SK-N-SH (cell line): ENCODE data around the gene IFT74. TPM values are rescaled to one million over a fixed set of nuclear protein-coding genes. Genes with fewer than 3 reads are reported as not detected.

ENCODE experiments used
- CTCF ChIA-PET: fragments of 300-600, 350-600 bp; formaldehyde crosslinking; extraction: SDS; loops from one replicate; lab custom pipeline; 2021; lab: Yijun Ruan, JAX
- POLR2A ChIA-PET: fragments of 350-600 bp; sonication (Branson Sonifier 250); formaldehyde crosslinking; extraction: SDS; loops from one replicate; lab custom pipeline; 2020; ENCODE audit warnings: antibody characterized with exemption, inconsistent platforms; lab: Yijun Ruan, JAX
- DNase-seq: peaks from one replicate; pipeline ENCODE4 v3.0.0; 2012
- H2AFZ ChIP-seq: fragments of 200-600 bp; sonication (generic); 2 replicates; pipeline ENCODE4 v1.8.1; 2016; ENCODE audit warnings: antibody characterized with exemption, mild to moderate bottlenecking, low read depth
- H3F3A ChIP-seq: fragments of 200-600 bp; sonication (generic); replicated peaks from 2 replicates; pipeline ENCODE3; 2016; ENCODE audit warnings: antibody characterized with exemption, mild to moderate bottlenecking; ENCODE audit not compliant: insufficient read depth
- H3K27ac ChIP-seq, 2 experiments: fragments of 200-500 bp in 1 of 2; fragments of 200-600 bp in 1 of 2; sonication (Bioruptor generic) in 1 of 2; sonication (generic), shearing (Covaris generic) in 1 of 2; 2 replicates each; pipeline versions ENCODE4 v1.5.1 to v1.6.1; 2014 to 2016; ENCODE audit warnings: low read depth in 2 of 2, inconsistent platforms in 1 of 2, low read length in 1 of 2, mild to moderate bottlenecking in 1 of 2, mixed read lengths in 1 of 2
- H3K27me3 ChIP-seq: fragments of 200-600 bp; sonication (generic), shearing (Covaris generic); 2 replicates; pipeline ENCODE4 v1.6.1; 2016; ENCODE audit warnings: mixed run types; ENCODE audit not compliant: insufficient read depth
- H3K36me3 ChIP-seq, 2 experiments: fragments of 200-500 bp in 1 of 2; fragments of 200-600 bp in 1 of 2; sonication (Bioruptor generic) in 1 of 2; sonication (generic) in 1 of 2; replicated peaks in 1 of 2; 2 replicates each; pipeline versions ENCODE3 to v1.5.1; 2014 to 2016; ENCODE audit warnings: low read length in 1 of 2, mild to moderate bottlenecking in 1 of 2; ENCODE audit not compliant: insufficient read depth in 2 of 2, control insufficient read depth in 1 of 2
- H3K4me1 ChIP-seq, 2 experiments: fragments of 200-500 bp in 1 of 2; fragments of 200-600 bp in 1 of 2; sonication (Bioruptor generic) in 1 of 2; sonication (generic), shearing (Covaris generic) in 1 of 2; 2 replicates each; pipeline versions ENCODE4 v1.5.1 to v1.6.1; 2014 to 2016; ENCODE audit warnings: low read depth in 1 of 2, low read length in 1 of 2, mixed run types in 1 of 2; ENCODE audit not compliant: insufficient read depth in 2 of 2, control insufficient read depth in 1 of 2
- H3K4me2 ChIP-seq: fragments of 200-600 bp; sonication (generic), shearing (Covaris generic); 2 replicates; pipeline ENCODE4 v1.6.1; 2017; ENCODE audit warnings: mixed run types
- H3K4me3 ChIP-seq, 2 experiments: fragments of 200-500 bp in 1 of 2; fragments of 200-600 bp in 1 of 2; sonication (Bioruptor generic) in 1 of 2; sonication (generic), shearing (Covaris generic) in 1 of 2; 2 replicates each; pipeline versions ENCODE4 v1.5.1 to v1.8.1; 2014 to 2016; ENCODE audit warnings: low read depth in 2 of 2, inconsistent platforms in 1 of 2, low read length in 1 of 2, mild to moderate bottlenecking in 1 of 2, mixed read lengths in 1 of 2, moderate library complexity in 1 of 2
- H3K79me2 ChIP-seq: fragments of 200-600 bp; sonication (generic); 2 replicates; pipeline ENCODE4 v1.8.1; 2017; ENCODE audit warnings: mild to moderate bottlenecking; ENCODE audit not compliant: insufficient read depth
- H3K9ac ChIP-seq: fragments of 200-600 bp; sonication (generic); 2 replicates; pipeline ENCODE4 v1.6.1; 2017; ENCODE audit warnings: mixed run types
- H3K9me2 ChIP-seq: fragments of 200-600 bp; sonication (generic); 2 replicates; pipeline ENCODE4 v1.6.1; 2017; ENCODE audit warnings: mixed run types
- H3K9me3 ChIP-seq: fragments of 200-600 bp; sonication (generic); 2 replicates; pipeline ENCODE4 v1.6.1; 2017; ENCODE audit warnings: mixed run types, mild to moderate bottlenecking, moderate library complexity
- H4K20me1 ChIP-seq: fragments of 200-600 bp; sonication (generic); 2 replicates; pipeline ENCODE4 v1.6.1; 2017; ENCODE audit warnings: mild to moderate bottlenecking, mixed run types; ENCODE audit not compliant: insufficient read depth
- ELF1 ChIP-seq: IDR thresholded peaks from 2 replicates; pipeline ENCODE4 v1.4.0; 2012
- FOXJ3 ChIP-seq: sonication (generic); formaldehyde crosslinking; IDR thresholded peaks from 2 replicates; pipeline ENCODE4 v1.5.1; 2020; ENCODE audit warnings: mild to moderate bottlenecking, missing genetic modification reagents
- FOXM1 ChIP-seq: IDR thresholded peaks from 2 replicates; pipeline ENCODE4 v1.4.0; 2012; ENCODE audit warnings: low read depth, mild to moderate bottlenecking
- GATA2 ChIP-seq: sonication (generic); formaldehyde crosslinking; IDR thresholded peaks from 2 replicates; pipeline ENCODE4 v1.5.0; 2020; ENCODE audit warnings: mild to moderate bottlenecking, missing genetic modification reagents
- MXI1 ChIP-seq: IDR thresholded peaks from 2 replicates; pipeline ENCODE4 v1.6.1; 2012; ENCODE audit warnings: mild to moderate bottlenecking, low read depth, low read length, improper control_type of control experiment
- RAD21 ChIP-seq: IDR thresholded peaks from 2 replicates; pipeline ENCODE4 v1.6.1; 2012; ENCODE audit warnings: mild to moderate bottlenecking, low read length
- RXRA ChIP-seq: IDR thresholded peaks from 2 replicates; pipeline ENCODE4 v1.4.0; 2012; ENCODE audit warnings: low read depth, mild to moderate bottlenecking, borderline replicate concordance
- SMC3 ChIP-seq: IDR thresholded peaks from 2 replicates; pipeline ENCODE4 v1.6.1; 2012; ENCODE audit warnings: low read depth, low read length, improper control_type of control experiment
- ZBTB33 ChIP-seq: IDR thresholded peaks from 2 replicates; pipeline ENCODE4 v1.4.0; 2012; ENCODE audit warnings: low read depth, borderline replicate concordance
- WGBS: methylation state at CpG from one replicate; pipeline ENCODE4 v1.1.6; 2017; ENCODE audit warnings: low lambda C conversion rate; 5-methylcytosine and 5-hydroxymethylcytosine counted together
- polyA plus RNA-seq, 3 experiments: library from polyadenylated mRNA; depleted of rRNA; stranded (reverse); fragments of >200 nt; gene quantifications; 2 replicates each; pipeline ENCODE4 v1.2.3, GENCODE V29; 2012
- TF ChIP-seq, protein P1 (sequence below): IDR thresholded peaks from 2 replicates; pipeline ENCODE4 v1.6.1; 2012; ENCODE audit warnings: mild to moderate bottlenecking, low read depth, low read length, moderate library complexity
- TF ChIP-seq, protein P2 (sequence below): fragments of 200-600 bp; sonication (generic); IDR thresholded peaks from 2 replicates; pipeline ENCODE4 v1.6.1; 2017; ENCODE audit warnings: antibody characterized with exemption, mild to moderate bottlenecking, moderate library complexity
- TF ChIP-seq, protein P3 (sequence below): fragments of 150-350 bp; IDR thresholded peaks from 2 replicates; pipeline ENCODE4 v1.6.1; 2016; ENCODE audit warnings: mild to moderate bottlenecking, low read depth, low read length

The IFT74 gene
- polyA plus RNA-seq, 1 of the 3 experiments (the other 2 are of a cell fraction): 6.3 TPM

DNA sequence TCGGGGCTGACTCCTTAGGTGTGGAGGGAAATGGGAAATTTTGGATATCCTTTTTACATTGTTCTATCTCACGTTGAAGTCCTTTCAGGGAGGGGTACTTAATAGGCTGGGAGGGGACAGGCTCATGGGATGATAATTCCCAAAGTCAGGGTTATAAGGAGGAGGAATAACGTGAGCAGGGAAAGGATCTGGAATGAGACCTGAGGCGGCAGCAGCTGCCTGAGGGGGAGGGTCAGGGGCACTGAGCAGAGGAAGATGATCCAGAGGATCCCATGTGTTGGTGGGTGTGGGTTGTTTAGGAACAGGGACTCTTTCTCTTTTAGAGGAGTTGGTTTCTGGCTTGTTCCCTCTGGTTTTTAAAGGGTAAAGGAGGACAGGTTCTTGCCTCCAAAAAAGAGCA is 18.7 kb downstream of the IFT74 start:
- 82% methylated on average over 4 of the region's 4 CpGs for WGBS
- Histone ChIP-seq H2AFZ (no peak overlapping the region), H4K20me1 (no peaks in the 10 kb centered on the region), H3K79me2 (peaks cover 16% of the 10 kb centered on the region), H3K9me2 (no peaks in the 10 kb centered on the region), H3F3A (no peaks in the 10 kb centered on the region), H3K4me2 (no peak overlapping the region), H3K9ac (no peak overlapping the region), H3K36me3 (peaks cover 6 to 16% of the 10 kb centered on the region in 2 experiments), H3K27ac (no peak overlapping the region), H3K4me1 (no peaks in the 10 kb centered on the region), H3K9me3 (peaks cover 1% of the 10 kb centered on the region; the same call in 1 of the 2 replicates), H3K27me3 (no peaks in the 10 kb centered on the region), H3K4me3 (no peak overlapping the region)
- no peak for DNase-seq
- no peak for TF ChIP-seq FOXJ3 (CRISPR knock-in tag)
- TF ChIP-seq ELF1: no peak
- no peak for TF ChIP-seq RXRA
- TF ChIP-seq, protein P1, sequence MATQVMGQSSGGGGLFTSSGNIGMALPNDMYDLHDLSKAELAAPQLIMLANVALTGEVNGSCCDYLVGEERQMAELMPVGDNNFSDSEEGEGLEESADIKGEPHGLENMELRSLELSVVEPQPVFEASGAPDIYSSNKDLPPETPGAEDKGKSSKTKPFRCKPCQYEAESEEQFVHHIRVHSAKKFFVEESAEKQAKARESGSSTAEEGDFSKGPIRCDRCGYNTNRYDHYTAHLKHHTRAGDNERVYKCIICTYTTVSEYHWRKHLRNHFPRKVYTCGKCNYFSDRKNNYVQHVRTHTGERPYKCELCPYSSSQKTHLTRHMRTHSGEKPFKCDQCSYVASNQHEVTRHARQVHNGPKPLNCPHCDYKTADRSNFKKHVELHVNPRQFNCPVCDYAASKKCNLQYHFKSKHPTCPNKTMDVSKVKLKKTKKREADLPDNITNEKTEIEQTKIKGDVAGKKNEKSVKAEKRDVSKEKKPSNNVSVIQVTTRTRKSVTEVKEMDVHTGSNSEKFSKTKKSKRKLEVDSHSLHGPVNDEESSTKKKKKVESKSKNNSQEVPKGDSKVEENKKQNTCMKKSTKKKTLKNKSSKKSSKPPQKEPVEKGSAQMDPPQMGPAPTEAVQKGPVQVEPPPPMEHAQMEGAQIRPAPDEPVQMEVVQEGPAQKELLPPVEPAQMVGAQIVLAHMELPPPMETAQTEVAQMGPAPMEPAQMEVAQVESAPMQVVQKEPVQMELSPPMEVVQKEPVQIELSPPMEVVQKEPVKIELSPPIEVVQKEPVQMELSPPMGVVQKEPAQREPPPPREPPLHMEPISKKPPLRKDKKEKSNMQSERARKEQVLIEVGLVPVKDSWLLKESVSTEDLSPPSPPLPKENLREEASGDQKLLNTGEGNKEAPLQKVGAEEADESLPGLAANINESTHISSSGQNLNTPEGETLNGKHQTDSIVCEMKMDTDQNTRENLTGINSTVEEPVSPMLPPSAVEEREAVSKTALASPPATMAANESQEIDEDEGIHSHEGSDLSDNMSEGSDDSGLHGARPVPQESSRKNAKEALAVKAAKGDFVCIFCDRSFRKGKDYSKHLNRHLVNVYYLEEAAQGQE: no peak
- no peak for TF ChIP-seq FOXM1
- TF ChIP-seq MXI1: no peak
- TF ChIP-seq ZBTB33: no peak
- ChIA-PET CTCF (interaction anchor here (0.7 to 1.4 kb wide), 5 partner anchors 34 to 441 kb away, joined by 3 to 5 read pairs (median 3); partner anchors contain the start of gene CAAP1), POLR2A (no interaction called here)

- CTCF ChIA-PET: interaction anchor here (0.7 to 1.4 kb wide), 6 partner anchors 13 to 442 kb away, joined by 3 to 5 read pairs (median 3); no protein-coding TSS in a partner anchor
- H4K20me1 ChIP-seq: no peaks in the 10 kb centered on the region
- no peak overlapping the region for H3K4me2 ChIP-seq
- 78% methylated on average over 18 of the region's 18 CpGs for WGBS
- H2AFZ ChIP-seq: 0 out of 2 replicates have a peak overlapping the region, but pooled peaks have one; percentile 22
- no peaks in the 10 kb centered on the region for H3F3A ChIP-seq
- H3K4me3 ChIP-seq: no peak overlapping the region
- H3K9ac ChIP-seq: no peak overlapping the region
- TF ChIP-seq, protein P2, sequence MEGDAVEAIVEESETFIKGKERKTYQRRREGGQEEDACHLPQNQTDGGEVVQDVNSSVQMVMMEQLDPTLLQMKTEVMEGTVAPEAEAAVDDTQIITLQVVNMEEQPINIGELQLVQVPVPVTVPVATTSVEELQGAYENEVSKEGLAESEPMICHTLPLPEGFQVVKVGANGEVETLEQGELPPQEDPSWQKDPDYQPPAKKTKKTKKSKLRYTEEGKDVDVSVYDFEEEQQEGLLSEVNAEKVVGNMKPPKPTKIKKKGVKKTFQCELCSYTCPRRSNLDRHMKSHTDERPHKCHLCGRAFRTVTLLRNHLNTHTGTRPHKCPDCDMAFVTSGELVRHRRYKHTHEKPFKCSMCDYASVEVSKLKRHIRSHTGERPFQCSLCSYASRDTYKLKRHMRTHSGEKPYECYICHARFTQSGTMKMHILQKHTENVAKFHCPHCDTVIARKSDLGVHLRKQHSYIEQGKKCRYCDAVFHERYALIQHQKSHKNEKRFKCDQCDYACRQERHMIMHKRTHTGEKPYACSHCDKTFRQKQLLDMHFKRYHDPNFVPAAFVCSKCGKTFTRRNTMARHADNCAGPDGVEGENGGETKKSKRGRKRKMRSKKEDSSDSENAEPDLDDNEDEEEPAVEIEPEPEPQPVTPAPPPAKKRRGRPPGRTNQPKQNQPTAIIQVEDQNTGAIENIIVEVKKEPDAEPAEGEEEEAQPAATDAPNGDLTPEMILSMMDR: peak; percentile 58
- peak; percentile 70 for TF ChIP-seq RAD21
- no peak for TF ChIP-seq GATA2 (CRISPR knock-in tag)
- peak; percentile 29 for TF ChIP-seq SMC3
- no peak for TF ChIP-seq FOXM1
- TF ChIP-seq, protein P3, sequence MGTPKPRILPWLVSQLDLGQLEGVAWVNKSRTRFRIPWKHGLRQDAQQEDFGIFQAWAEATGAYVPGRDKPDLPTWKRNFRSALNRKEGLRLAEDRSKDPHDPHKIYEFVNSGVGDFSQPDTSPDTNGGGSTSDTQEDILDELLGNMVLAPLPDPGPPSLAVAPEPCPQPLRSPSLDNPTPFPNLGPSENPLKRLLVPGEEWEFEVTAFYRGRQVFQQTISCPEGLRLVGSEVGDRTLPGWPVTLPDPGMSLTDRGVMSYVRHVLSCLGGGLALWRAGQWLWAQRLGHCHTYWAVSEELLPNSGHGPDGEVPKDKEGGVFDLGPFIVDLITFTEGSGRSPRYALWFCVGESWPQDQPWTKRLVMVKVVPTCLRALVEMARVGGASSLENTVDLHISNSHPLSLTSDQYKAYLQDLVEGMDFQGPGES: no peak
- peaks cover 7% of the 10 kb centered on the region for H3K79me2 ChIP-seq
- POLR2A ChIA-PET: no interaction called here
- no peaks in the 10 kb centered on the region for H3K9me2 ChIP-seq
- no peaks in the 10 kb centered on the region for H3K9me3 ChIP-seq
- no peaks in the 10 kb centered on the region for H3K4me1 ChIP-seq
- H3K36me3 ChIP-seq: peaks cover 6 to 15% of the 10 kb centered on the region in 2 experiments
- peak overlapping the region in 1 of 2 experiments; percentile 60; a peak in 1 of 4 replicates for H3K27ac ChIP-seq
- DNase-seq: peak; percentile 10
- H3K27me3 ChIP-seq: no peaks in the 10 kb centered on the region
Measured at GRCh38 chr9:26975728-26976707, 19.8 kb downstream of the IFT74 start.
